Left lobe of liver (tissue), 2 donors: ENCODE measurements around the gene MMS19. TPM values are rescaled to one million over a fixed set of nuclear protein-coding genes. Genes with fewer than 3 reads are reported as not detected.
A peak's percentile ranks its signal among the peaks of the same experiment; 100 is the strongest.
"Not testable (repeated sequence)": the region's sequence is repeated elsewhere in the genome, so short reads cannot be mapped to it uniquely, and the experiment has no call there.

Experiments used
- ATAC-seq: fragments of 200-7000 bp; cut with Tn5 transposase; one replicate; pipeline ENCODE4 v1.9.1; 2020; ENCODE audit warnings: mild to moderate bottlenecking, moderate library complexity
- DNase-seq: peaks from one replicate; pipeline ENCODE4 v3.0.0-alpha.2; 2020; ENCODE audit warnings: low spot score
- total RNA-seq: library from RNA; stranded (reverse); gene quantifications from one replicate; pipeline ENCODE4 v1.2.1, GENCODE V29; 2021
- donor health status: DM: no; HTN: no; CAD: no; lungs with moderate emphysema.
- donor health status: DM: no; HTN: yes; CAD: no.

The MMS19 gene
- total RNA-seq, 1 donor from 2014 or later, result 20.7 TPM

GRCh38 chr10:97506199-97506991, 8.2 kb upstream of the MMS19 start:
- ATAC-seq (no peak), DNase-seq (no peak)

- ATAC-seq, result no peak
Measured at GRCh38 chr10:97505152-97505551, 6.9 kb upstream of the MMS19 start.

GRCh38 chr10:97503406-97503805, 5.2 kb upstream of the MMS19 start:
- no peak for DNase-seq
- no peak for ATAC-seq

More at GRCh38 chr10:97505152-97505551, 6.9 kb upstream of the MMS19 start:
- no peak for DNase-seq

- no peak for ATAC-seq
- no peak for DNase-seq
Measured at GRCh38 chr10:97502916-97503315, 4.7 kb upstream of the MMS19 start.

- ATAC-seq (no peak), DNase-seq (no peak)
Measured at GRCh38 chr10:97500297-97500575, 2.0 kb upstream of the MMS19 start.

GRCh38 chr10:97499561-97500296, 1.5 kb upstream of the MMS19 start:
- DNase-seq, result peak; percentile 78
- ATAC-seq, result peak; percentile 3

- DNase-seq (peak; percentile 72), ATAC-seq (peak; percentile 34)
Measured at GRCh38 chr10:97498841-97499560, 779 bp upstream of the MMS19 start, which contains the start of gene UBTD1. Gene UBTD1 (plus strand): TSS chr10:97498924. CDS start chr10:97499204, 280 bp downstream.

GRCh38 chr10:97497572-97498075, 598 bp downstream of the MMS19 start:
- peak; percentile 43 for ATAC-seq
- DNase-seq, result peak; percentile 75

GRCh38 chr10:97494863-97495506, 3.2 kb downstream of the MMS19 start:
- ATAC-seq, result no peak
- no peak for DNase-seq

- no peak for ATAC-seq
- DNase-seq, result no peak
Measured at GRCh38 chr10:97494151-97494550, 4.1 kb downstream of the MMS19 start.

- ATAC-seq (no peak), DNase-seq (no peak)
Measured at GRCh38 chr10:97490592-97490991, 7.6 kb downstream of the MMS19 start.

- no peak for DNase-seq
- peak; percentile 62 for ATAC-seq
Measured at GRCh38 chr10:97485647-97486281, 12.5 kb downstream of the MMS19 start.

- DNase-seq, result no peak
- ATAC-seq, result no peak
Measured at GRCh38 chr10:97483921-97484320, 14.3 kb downstream of the MMS19 start.

GRCh38 chr10:97483506-97483905, 14.7 kb downstream of the MMS19 start:
- no peak for ATAC-seq
- DNase-seq, result no peak

GRCh38 chr10:97482381-97482780, 15.8 kb downstream of the MMS19 start:
- DNase-seq (no peak), ATAC-seq (no peak)

GRCh38 chr10:97481071-97481470, 17.2 kb downstream of the MMS19 start:
- DNase-seq (no peak), ATAC-seq (no peak)

- ATAC-seq (no peak), DNase-seq (no peak)
Measured at GRCh38 chr10:97479939-97480338, 18.3 kb downstream of the MMS19 start.

GRCh38 chr10:97479410-97479809, 18.8 kb downstream of the MMS19 start:
- ATAC-seq, DNase-seq: not testable (repeated sequence)

GRCh38 chr10:97475936-97476594, 22.2 kb downstream of the MMS19 start:
- DNase-seq (peak; percentile 37), ATAC-seq (peak; percentile 78)

GRCh38 chr10:97474918-97475317, 23.3 kb downstream of the MMS19 start:
- ATAC-seq (no peak), DNase-seq (no peak)
